GM19452 (cell line): Measurements from ENCODE around the gene GPR161.

Experiments
- ATAC-seq: cut with Tn5 transposase; IDR thresholded peaks from one replicate; pipeline ENCODE4 v1.9.1; 2021; ENCODE audit not compliant: unreplicated experiment

Gene GPR161

DNA sequence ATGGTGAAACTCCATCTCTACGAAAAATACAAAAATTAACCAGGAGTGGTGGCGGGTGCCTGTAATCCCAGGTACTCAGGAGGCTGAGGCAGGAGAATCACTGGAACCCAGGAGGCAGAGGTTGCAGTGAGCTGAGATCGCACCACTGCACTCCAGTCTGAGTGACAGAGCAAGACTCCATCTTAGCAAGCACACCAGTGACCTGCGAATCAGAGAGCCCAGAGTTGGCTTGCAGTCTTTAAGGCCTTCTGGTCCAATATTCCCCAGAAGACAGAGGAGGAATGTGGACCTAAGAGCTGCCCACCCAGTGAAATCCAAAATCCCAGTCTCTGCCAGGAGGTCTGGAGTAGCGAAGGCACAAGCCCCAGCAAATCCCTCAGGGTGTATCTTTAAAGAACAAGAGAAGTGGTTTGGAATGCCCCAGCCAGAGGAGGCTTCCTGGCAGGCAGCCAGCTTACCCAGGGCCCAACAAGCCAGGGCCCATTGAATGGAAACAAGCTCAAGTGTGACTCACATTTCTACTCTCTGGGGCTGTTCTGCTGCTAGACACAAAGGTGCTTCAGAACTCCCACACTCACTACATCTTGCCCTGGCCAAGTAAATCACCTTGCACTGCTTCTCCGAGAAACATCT is 23.9 kb downstream of the GPR161 start:
- peak; percentile 49 for ATAC-seq

DNA sequence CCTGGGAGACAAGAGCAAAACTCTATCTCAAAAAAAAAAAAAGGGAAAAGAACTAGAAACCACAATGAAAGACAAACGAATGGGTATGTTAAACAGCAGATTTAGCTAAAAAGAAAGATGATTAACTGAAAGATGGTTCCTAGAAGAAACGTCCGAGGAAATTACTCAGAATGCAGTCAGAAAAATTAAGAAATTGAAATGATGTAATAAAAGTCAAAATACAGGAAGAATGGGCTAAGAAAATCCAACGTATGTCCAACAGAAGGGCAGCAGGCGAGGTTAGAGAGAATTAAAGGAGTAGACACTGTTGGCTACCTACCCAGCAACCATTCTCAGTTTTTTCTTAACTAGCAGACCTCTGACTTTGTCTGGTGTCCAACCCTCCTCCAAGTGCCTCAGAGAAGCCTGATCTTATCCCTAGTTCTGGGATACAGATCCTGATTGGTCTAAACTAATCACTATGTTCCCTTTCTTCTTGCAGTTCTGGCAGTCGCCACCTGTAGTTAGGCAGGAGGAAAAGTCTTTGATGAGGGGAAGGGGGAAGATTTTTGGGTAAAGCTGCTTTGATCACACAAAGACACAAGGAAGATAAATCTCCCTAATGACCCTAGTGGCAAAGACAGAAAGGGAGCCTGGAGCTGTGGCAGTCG is 25.7 kb downstream of the GPR161 start:
- no peak for ATAC-seq

DNA sequence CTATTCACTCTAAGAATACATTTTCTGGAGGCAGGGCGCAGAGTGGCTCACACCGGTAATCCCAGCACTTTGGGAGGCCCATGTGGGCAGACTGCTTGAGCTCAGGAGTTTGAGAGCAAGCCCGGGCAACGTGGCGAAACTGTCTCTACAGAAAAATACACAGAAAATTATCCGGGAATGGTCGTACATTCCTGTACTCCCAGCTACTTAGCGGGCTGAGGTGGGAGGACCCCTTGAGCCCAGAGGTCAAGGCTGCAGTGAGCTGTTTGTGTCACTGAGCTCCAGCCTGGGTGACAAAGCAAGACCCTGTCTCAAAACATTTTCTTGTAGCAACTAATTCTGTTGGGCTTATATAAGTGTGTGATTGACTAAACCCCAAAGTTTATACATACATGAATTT is 30.5 kb downstream of the GPR161 start:
- ATAC-seq = no peak

DNA sequence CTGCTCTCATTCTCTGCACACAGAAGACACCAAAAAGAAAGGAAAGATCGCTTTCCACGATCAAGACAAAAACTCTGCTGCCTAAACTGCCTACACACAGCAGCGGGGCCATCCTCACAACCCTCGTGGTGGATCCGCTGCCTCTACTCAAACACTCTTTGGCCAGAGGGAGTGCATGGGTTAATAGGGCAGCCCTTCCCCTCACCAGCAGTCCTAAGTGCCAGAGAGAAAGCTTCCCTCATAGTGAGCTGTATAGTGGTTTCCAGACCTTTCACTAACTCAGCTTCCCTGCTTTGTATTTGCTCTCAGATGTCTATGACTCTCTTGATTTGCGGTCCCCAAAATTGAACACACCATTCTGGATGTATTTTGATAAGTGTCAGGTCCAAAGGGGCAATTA is 30.9 kb downstream of the GPR161 start:
- no peak for ATAC-seq

DNA sequence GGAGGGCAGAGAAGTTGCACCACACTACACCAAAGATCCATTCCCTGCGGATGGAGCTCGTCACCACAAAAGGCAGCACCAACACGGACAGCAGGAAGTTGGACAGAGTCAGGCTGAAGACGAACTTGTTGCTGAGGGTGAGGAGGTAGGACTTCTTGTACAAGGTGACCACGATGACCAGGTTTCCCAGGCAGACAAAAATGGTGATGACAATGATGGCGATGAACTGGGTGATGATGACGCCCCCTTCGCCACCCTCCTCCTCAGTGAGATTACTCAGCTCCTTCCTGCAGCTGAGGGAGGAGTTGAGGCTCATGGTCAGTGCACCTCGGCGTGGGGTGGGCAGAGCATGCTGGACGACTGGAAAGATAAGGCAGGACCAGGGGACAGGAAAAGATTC is 32.2 kb downstream of the GPR161 start:
- no peak for ATAC-seq

DNA sequence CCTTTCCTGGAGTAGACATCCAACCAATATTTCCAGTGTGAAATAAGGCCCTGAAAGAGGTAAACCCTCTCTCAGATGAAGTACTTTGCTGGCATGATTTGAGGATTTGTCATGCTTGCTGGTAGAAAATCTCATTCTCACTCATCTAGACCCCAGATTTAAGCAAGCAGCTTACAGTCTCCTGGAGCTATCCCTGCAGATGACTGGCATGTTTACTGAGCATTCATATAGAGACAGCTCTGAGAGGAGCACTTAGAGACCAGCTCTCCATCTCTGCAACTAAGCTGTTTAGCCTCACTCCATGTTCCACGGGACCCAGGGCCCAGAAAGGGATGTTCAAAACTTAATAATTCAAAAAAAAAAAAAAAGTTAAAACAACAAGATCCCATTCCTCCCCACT is 34.2 kb downstream of the GPR161 start:
- ATAC-seq = no peak

DNA sequence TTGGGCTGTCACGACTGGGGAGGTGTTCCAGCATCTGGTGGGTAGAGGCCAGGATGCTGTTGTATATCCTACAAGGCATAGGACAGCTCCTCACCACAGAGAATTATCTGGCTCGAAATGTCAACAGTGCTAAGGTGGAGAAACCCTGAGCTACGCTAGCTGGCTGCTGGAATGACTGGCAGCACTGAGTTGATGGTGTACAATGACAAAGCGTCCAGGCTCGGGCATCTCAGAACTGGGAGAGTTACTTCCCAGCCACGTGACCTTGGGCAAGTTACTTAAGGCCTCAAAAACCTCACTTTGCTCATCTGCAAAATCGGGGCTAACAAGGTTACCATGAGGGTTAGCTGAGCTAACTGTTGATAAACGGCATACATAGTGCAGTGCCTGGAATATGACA is 35.4 kb downstream of the GPR161 start:
- no peak for ATAC-seq

DNA sequence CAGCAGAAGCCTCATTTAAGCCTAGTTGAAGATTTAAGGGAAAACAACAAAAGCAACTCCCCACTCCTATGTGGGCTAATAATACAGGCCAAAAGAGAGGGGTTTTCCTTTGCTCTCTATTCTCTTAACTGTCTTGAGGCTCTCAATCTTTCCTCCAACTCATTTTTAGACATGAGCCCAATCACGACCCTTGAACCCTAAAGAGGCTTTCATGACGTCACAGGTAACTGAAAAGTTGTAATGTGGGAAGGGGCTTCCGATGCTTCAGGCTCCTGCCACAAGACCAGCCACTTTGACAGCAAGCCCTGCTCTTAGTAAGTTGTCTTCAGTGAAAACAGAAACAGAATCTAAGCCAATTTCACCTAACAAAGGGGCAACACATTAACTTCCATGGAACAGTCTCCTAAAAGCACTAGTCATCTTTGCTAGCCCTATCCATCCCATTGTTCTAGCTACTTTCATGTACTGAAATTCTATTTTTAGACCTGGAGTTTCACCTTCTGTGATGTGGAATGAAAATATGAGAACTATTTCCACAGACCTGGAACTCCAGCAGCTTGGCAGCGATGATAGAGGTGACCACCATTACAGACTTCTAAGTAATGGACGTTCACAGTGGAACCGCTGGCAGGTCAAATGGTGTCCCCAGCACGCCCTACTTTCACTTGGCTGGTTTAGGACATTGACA is 36.3 kb downstream of the GPR161 start:
- no peak for ATAC-seq

DNA sequence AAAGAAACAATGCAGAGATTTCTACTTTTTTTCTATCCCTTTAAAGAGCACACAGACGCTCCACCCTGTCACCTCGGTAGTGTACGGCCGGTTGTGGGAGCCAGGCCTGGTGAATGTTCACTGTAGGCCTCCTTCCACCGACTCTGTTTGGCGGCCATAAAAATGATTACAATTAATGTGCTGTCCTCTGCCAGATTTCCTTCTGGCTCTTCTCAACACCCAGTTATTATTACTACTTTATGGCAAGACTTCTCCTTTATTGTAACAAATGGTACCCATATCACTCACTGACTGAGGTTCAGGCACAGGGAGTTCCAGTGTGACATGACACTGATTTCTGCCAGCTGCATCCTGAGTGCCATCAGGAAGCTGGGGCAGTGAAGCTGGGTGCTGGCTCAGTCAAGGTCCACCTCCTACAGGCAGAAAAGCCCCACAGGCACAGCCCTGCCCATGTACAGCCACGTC is 37.4 kb downstream of the GPR161 start:
- ATAC-seq = no peak

DNA sequence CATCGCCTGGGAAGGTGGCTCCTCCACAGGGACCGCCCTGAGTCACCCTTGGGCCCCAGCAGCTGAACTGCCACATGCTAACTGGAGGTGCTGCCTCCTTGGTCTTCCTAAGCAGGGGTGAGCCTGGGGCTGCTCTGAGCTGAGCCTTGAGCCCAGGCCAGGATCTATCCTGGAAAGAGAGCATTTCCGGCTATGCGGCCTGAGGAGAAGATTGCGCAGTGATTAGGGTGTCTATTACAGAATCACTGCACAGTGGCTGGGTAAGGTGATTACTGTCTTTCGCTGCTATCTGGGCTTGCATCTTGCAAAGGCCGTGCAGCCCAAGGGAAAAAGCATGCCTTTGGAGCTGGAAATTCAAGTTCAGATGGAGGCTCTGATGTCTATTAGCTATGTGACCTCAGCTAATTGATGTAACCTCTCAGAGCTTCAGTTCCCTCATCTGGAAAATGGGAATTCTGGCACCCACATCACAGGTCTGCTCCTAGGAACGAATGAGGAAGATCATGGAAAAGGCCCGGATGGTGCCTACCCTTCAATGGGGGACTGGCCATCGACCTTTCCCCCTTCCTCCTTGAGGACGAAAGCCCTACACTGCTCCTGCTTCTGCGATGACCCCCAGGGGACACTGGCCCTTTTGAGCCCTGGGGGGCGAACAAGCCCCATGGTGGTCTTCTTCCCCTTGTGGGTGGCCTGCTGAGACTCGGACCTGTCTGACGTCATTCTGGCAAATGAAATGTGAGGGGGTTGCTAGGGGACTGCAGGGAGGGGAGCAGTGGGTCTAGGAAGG is 38.0 kb downstream of the GPR161 start:
- no peak for ATAC-seq

DNA sequence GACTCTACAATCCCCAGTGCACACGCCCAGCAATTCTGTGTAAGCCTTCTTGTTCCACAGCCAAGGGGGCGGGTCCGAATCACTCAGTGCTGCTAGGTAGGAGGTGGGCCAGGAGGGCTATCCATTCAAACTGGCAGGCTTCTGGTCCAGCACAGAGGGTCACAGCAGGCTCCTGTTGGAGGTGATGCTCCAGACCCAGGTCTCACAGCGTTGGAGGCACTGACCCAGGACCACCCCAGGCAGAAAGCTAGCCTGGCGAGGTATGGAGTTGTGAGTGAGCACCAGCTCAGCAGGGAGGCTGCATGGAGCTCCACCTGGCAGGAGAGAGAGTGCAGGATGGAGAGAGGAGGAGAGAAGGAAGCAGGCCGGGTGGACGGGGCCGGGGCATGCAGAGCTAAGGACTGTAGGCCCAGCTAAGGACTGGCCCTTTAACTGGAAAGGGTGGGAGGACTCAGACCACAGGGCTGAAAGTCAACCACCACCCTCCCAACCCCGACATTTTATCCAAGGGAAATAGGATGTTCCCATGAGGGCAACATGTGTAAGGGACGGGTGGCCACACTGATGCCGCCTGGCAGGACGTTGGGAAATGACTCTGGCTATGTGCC is 38.7 kb downstream of the GPR161 start:
- no peak for ATAC-seq

DNA sequence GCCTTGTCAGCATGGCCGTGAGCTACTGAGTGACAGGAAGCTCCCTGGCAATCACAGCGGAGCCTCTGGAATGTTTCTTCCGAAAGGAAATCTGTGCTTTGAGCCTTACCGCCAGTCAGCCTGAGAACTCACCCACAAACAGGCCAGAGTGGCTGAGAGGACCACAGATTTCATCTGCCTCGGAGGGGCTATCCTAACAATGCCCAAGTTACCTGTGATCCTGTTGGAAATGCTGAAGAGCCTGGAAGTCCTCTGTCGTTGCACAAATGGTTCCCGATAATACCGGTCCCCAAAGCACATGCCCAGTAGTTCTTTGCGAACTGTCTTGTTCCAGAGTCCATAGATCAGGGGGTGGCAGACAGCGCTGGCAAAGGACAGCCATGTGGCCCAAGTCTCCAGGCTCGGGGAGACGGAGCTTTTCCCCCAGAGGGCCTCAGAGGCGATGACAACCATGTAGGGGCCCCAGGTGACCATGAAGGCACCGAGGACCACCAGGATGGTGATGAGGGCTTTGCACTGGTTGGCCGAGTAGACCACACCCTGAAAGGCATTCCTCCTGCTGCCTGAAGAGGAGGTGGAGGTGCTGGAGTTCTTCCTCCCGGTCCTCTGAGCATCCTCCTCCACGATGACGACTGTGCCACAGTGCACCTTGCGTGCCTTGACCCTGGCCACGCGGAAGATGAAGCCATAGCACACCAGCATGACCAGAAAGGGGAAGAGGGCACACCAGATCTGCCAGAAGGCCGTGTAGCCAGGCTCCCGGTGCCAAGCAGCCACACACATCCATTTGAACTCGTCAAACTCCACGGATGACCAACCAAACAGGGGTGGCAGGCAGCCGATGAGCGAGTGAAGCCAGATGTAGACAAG is 40.2 kb downstream of the GPR161 start:
- ATAC-seq = no peak

DNA sequence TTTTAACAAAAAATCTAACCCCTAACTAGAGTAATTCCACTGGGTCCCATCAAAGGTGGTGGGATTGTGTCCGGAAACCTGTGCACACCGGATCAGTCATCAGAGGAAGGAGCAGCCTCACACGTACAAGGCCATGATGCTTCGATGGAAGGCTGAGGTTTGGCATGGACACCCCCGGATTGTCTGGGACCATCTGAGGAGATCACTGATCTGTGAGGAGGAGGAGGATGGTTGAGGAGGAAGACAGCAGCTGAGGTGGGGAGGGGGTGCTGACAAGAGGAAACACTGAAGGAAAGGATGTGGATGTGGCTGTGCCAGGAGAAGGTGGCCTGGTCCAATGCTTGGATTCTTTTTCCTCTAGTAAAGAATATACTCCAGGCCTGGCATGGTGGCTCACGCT is 41.3 kb downstream of the GPR161 start:
- no peak for ATAC-seq

DNA sequence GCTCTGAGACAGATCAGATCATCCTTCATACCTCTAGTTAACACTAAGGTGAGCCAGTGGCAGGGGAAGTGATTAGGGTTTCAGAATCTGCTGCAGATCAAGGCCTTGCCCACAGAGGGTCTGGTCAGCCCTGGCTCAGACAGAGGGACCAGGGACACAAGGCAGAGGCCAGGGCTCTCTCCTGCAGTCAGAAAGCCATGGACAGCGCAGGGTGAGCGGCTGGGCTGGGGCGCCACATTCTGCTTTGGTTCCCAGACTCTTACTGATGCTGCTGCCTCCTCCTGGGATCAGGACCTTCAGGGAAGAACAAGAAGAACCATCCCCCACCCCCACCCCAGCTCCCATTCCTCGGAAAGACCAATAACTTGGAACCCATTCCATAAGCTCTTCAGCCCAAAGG is 43.1 kb downstream of the GPR161 start:
- ATAC-seq = no peak

DNA sequence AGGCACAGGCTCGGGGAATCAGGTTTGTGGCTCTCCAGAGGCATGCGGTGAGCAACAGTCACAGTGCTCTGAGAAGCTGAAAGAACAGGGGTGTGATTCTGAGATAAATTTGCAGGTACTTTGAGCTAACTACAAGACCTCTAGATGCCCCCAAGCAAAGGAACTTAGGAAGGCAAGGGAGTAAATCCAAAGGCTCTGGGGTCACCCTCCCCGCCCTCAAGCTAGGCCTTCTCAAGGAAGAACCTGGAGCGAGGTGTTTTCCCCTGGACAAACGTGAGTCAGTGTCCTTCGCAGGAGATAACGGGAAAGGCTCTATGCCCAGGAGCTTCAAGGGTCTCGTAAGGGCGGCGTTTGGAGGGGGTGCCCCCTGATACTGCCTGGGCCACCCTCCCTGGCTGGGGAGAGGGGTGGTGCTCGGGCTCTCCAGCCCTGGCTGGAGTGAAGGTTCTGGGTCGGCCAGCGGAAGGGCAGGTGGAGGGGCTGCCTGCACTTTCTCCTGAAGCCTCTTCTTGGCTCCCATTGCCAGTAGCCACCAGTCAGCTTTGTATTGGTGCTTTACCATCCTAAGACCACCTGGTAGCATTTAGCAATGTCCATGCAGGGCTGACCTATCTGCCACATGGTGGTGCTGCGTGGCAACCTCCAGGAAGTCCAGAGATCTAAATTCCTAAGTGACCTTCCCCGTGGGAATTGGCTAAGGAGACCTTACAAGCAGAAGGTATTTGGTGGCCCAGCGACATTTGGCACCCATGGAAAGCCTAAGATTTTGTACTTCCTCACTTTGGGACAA is 44.0 kb downstream of the GPR161 start:
- no peak for ATAC-seq

DNA sequence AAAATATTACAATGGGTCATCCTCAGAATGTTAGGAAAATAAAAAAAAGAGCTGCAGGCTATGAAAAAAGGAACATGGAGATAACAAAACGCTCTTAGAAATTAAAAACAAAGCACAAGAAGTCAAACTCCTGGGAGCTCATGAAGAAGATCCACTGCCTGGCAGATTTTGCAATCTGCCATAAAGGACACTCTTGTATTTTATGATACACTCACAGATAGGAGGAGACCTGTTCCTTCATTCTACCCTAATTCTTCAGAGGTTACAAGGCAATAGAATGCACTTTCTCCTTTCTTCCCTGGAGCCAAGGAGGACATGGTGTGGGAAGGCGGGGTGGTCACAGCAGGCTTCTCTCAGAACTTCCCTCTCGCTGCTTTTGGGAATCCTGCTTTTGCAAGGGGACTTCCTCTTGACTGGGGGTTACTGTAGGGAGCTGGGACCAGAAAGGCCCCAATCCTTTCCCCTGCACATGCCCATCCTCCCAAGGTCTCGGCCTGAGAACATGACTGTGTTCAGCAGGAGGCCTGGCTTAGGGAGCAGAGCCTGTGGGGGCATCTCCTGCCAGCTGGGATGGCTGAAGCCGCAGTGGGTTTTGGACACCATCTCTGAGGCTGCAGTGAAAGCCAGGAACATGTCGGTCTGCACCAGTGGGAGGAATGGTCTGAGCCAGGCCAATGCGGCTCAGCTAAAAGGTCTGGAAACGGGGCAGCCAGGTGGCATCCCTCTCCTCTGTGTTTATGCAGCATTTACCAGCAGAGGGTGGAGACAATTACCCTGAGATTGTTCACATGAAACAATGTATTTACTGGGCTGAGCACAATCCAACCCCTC is 44.8 kb downstream of the GPR161 start:
- no peak for ATAC-seq

DNA sequence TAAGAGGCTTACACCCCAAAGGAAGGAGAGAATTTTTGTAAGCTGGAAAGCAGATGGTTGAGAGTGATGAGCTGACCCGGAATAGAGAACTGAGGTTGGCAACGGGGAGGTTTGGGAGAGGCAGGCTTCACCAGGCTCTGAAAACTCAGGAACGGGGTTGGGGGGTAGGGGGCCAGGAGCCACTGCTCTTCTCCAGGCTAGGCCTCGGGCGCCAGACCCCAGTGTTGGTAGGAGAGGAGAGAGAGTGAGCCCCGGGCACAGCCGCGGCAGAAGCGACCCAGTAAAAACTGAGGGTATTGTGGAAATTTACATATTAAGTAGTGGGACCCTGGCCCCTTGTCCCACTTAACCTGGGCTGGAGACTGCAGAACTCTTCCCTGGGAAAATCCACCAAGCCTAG is 45.7 kb downstream of the GPR161 start:
- ATAC-seq = no peak

DNA sequence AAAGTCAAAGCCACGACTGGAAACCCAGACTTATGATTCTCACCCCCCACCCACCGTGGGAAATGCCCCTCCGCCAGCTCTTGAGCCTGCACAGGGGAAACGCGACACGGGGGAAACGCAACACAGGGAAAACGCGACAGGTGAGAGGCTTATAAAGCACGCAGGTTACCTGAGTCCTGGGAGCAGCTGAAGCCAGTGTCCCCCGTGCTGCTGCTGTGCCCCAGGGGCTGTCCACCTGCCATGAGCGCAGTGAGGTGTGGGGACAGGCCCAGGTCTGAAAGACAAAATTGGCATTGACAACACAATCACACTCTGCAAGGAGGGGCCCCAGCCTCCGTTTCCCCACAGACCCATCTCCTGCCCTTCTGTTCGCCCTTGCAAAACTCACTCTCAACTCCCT is 46.3 kb downstream of the GPR161 start:
- no peak for ATAC-seq

DNA sequence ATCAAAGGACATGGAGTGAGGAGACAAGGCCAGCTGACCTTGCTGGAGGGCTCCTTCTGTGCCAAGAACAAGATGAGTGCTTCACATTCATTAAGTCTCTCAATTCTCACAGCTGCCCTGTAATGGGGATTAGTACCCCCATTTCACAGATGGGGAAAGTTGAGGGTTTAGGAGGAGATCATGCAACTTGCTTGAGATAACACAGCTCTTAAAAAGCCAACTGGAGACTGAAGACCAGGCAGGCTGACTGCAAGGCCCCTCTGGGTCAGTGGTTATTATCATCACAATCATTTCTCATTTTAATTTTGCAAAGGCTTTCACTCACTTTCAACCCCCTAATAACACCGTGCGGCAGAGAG is 46.8 kb downstream of the GPR161 start:
- ATAC-seq = no peak
